ENCODE results near the gene RNF31. TPM values are rescaled to one million over a fixed set of nuclear protein-coding genes. Genes with fewer than 3 reads are reported as not detected.
A peak's percentile ranks its signal among the peaks of the same experiment; 100 is the strongest.

Gene RNF31
- total and polyA plus RNA-seq, 2 of the 13 experiments (the other 11 are each of a cell fraction or from before 2014, with no cell fraction given), result 48.2 to 86.8 TPM

DNA sequence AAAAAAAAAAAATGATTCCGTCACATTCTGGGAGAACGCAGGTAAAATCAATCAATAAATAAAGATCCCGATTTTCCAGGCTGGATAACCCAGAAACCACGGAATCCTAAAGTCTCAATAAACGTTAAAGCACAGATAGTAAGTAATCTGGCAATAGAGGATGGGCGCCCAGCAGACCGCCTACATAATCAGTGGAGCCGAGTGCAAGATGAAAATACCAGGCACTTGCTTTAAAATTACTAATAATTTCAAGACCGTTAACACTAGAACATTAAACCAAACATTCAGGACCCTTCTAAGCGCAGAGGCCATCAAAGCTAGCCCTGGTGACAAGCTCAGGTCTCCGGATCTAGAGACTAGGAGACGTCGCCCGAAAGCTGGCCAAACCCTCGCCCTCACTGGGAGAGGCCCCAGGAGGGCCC, 33.9 kb upstream of the RNF31 start (continued):
- TF ChIP-seq CHD4 (IDR thresholded peaks at IDR 0.05; ENCODE audit: borderline replicate concordance, low read length) (peak; percentile 92; the same call in 1 of the 2 replicates), PCBP2 (optimal IDR thresholded peaks at IDR 0.05; ENCODE audit: low read depth, low read length, poor library complexity, severe bottlenecking) (no peak), ZBTB38 (CRISPR knock-in tag; IDR thresholded peaks at IDR 0.05) (no peak), SRSF4 (IDR thresholded peaks at IDR 0.05; ENCODE audit: low read depth, low read length, poor library complexity, severe bottlenecking) (no peak), ZNF674 (CRISPR knock-in tag; IDR thresholded peaks at IDR 0.05; ENCODE audit: low read depth) (no peak), MLXIP (CRISPR knock-in tag; IDR thresholded peaks at IDR 0.05; ENCODE audit: borderline replicate concordance) (0 out of 2 replicates have a peak, but pooled peaks have one; percentile 53), SNAI1 (CRISPR knock-in tag; IDR thresholded peaks at IDR 0.05; ENCODE audit: borderline replicate concordance) (0 out of 2 replicates have a peak, but pooled peaks have one; percentile 1), NBN (conservative IDR thresholded peaks at IDR 0.05) (no peak), ZKSCAN5 (CRISPR knock-in tag; IDR thresholded peaks at IDR 0.05) (0 out of 2 replicates have a peak, but pooled peaks have one; percentile 17), NFE2L2 (IDR thresholded peaks at IDR 0.05; ENCODE audit: low read length) (no peak), HMGA1 (CRISPR knock-in tag; conservative IDR thresholded peaks at IDR 0.05) (0 out of 2 replicates have a peak, but pooled peaks have one; percentile 88), POLR2AphosphoS2 (IDR thresholded peaks at IDR 0.05; ENCODE audit: low read depth, low read length) (no peak), TBL1XR1 (IDR thresholded peaks at IDR 0.05; ENCODE audit: borderline replicate concordance, low read length, partially characterized antibody) (no peak), MEF2D (CRISPR knock-in tag; IDR thresholded peaks at IDR 0.05) (no peak), ZFP41 (CRISPR knock-in tag; IDR thresholded peaks at IDR 0.05; ENCODE audit: borderline replicate concordance) (no peak), ZUFSP (CRISPR knock-in tag; IDR thresholded peaks at IDR 0.05; ENCODE audit: borderline replicate concordance) (no peak), TEF (CRISPR knock-in tag; IDR thresholded peaks at IDR 0.05) (peak; percentile 91; the same call in 1 of the 2 replicates)
- TF ChIP-seq, protein P1, sequence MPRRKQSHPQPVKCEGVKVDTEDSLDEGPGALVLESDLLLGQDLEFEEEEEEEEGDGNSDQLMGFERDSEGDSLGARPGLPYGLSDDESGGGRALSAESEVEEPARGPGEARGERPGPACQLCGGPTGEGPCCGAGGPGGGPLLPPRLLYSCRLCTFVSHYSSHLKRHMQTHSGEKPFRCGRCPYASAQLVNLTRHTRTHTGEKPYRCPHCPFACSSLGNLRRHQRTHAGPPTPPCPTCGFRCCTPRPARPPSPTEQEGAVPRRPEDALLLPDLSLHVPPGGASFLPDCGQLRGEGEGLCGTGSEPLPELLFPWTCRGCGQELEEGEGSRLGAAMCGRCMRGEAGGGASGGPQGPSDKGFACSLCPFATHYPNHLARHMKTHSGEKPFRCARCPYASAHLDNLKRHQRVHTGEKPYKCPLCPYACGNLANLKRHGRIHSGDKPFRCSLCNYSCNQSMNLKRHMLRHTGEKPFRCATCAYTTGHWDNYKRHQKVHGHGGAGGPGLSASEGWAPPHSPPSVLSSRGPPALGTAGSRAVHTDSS (CRISPR knock-in tag; conservative IDR thresholded peaks at IDR 0.05), result peak; percentile 91; the same call in 1 of the 2 replicates
- TF ChIP-seq, protein P2, sequence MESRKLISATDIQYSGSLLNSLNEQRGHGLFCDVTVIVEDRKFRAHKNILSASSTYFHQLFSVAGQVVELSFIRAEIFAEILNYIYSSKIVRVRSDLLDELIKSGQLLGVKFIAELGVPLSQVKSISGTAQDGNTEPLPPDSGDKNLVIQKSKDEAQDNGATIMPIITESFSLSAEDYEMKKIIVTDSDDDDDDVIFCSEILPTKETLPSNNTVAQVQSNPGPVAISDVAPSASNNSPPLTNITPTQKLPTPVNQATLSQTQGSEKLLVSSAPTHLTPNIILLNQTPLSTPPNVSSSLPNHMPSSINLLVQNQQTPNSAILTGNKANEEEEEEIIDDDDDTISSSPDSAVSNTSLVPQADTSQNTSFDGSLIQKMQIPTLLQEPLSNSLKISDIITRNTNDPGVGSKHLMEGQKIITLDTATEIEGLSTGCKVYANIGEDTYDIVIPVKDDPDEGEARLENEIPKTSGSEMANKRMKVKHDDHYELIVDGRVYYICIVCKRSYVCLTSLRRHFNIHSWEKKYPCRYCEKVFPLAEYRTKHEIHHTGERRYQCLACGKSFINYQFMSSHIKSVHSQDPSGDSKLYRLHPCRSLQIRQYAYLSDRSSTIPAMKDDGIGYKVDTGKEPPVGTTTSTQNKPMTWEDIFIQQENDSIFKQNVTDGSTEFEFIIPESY (CRISPR knock-in tag; IDR thresholded peaks at IDR 0.05), result no peak

Data from HepG2 (cell line).